Measurements from ENCODE around the gene TLL1. TPM values are rescaled to one million over a fixed set of nuclear protein-coding genes. Genes with fewer than 3 reads are reported as not detected.
A peak's percentile ranks its signal among the peaks of the same experiment; 100 is the strongest.

Gene TLL1
- polyA plus RNA-seq, 1 donor from 2014 or later, result not detected

- Mint-ChIP-seq H3K4me1 (no peaks in the 10 kb centered on the region), H3K9me3 (peaks cover 0 to 2% (median 0%) of the 10 kb centered on the region in 3 donors), H3K27ac (no peak overlapping the region), H3K27me3 (no peaks in the 10 kb centered on the region), H3K36me3 (no peaks in the 10 kb centered on the region), H3K4me3 (no peak overlapping the region)
These were observed 214.5 kb downstream of the TLL1 start for GRCh38 chr4:166087569-166087968.

GRCh38 chr4:166088576-166088975 lies 215.5 kb downstream of the TLL1 start:
- H3K9me3 Mint-ChIP-seq, result peaks cover 0 to 2% (median 0%) of the 10 kb centered on the region in 3 donors
- no peaks in the 10 kb centered on the region for H3K4me1 Mint-ChIP-seq
- H3K4me3 Mint-ChIP-seq, result no peak overlapping the region

GRCh38 chr4:166091146-166091545 lies 218.1 kb downstream of the TLL1 start:
- no peak overlapping the region for H3K4me3 Mint-ChIP-seq
- H3K27ac Mint-ChIP-seq, result no peak overlapping the region
- H3K36me3 Mint-ChIP-seq, result no peaks in the 10 kb centered on the region
- H3K9me3 Mint-ChIP-seq, result no peaks in the 10 kb centered on the region
- H3K4me1 Mint-ChIP-seq, result no peaks in the 10 kb centered on the region
- no peaks in the 10 kb centered on the region for H3K27me3 Mint-ChIP-seq

More at GRCh38 chr4:166088576-166088975, 215.5 kb downstream of the TLL1 start:
- Mint-ChIP-seq H3K36me3 (no peaks in the 10 kb centered on the region), H3K27ac (no peak overlapping the region), H3K27me3 (no peaks in the 10 kb centered on the region)

GRCh38 chr4:166091912-166092510 lies 219.0 kb downstream of the TLL1 start:
- Mint-ChIP-seq H3K27me3 (no peaks in the 10 kb centered on the region), H3K9me3 (no peaks in the 10 kb centered on the region), H3K4me3 (no peak overlapping the region), H3K36me3 (no peaks in the 10 kb centered on the region), H3K27ac (no peak overlapping the region), H3K4me1 (no peaks in the 10 kb centered on the region)

GRCh38 chr4:166092797-166093290 lies 219.8 kb downstream of the TLL1 start:
- no peaks in the 10 kb centered on the region for H3K9me3 Mint-ChIP-seq
- no peaks in the 10 kb centered on the region for H3K27me3 Mint-ChIP-seq
- H3K36me3 Mint-ChIP-seq, result no peaks in the 10 kb centered on the region
- H3K4me3 Mint-ChIP-seq, result no peak overlapping the region
- H3K4me1 Mint-ChIP-seq, result no peaks in the 10 kb centered on the region
- H3K27ac Mint-ChIP-seq, result no peak overlapping the region

- no peaks in the 10 kb centered on the region for H3K36me3 Mint-ChIP-seq
- H3K27ac Mint-ChIP-seq, result no peak overlapping the region
- H3K4me1 Mint-ChIP-seq, result no peaks in the 10 kb centered on the region
- H3K27me3 Mint-ChIP-seq, result no peaks in the 10 kb centered on the region
- peaks cover 0 to 5% (median 5%) of the 10 kb centered on the region in 3 donors for H3K9me3 Mint-ChIP-seq
- no peak overlapping the region for H3K4me3 Mint-ChIP-seq
These were observed 231.6 kb downstream of the TLL1 start for GRCh38 chr4:166104623-166105022.

- Mint-ChIP-seq H3K27me3 (no peaks in the 10 kb centered on the region), H3K9me3 (peaks cover 0 to 4% (median 1%) of the 10 kb centered on the region in 3 donors), H3K36me3 (no peaks in the 10 kb centered on the region), H3K27ac (no peak overlapping the region), H3K4me3 (no peak overlapping the region), H3K4me1 (no peaks in the 10 kb centered on the region)
These were observed 248.9 kb downstream of the TLL1 start for GRCh38 chr4:166121897-166122296.

GRCh38 chr4:166123546-166123945 lies 250.5 kb downstream of the TLL1 start:
- Mint-ChIP-seq H3K4me3 (peak overlapping the region in 1 of 4 donors; percentile 44), H3K9me3 (peaks cover 0 to 4% (median 1%) of the 10 kb centered on the region in 3 donors), H3K27ac (no peak overlapping the region), H3K4me1 (no peaks in the 10 kb centered on the region), H3K36me3 (no peaks in the 10 kb centered on the region), H3K27me3 (no peaks in the 10 kb centered on the region)

GRCh38 chr4:166128403-166128802 lies 255.4 kb downstream of the TLL1 start:
- H3K4me3 Mint-ChIP-seq, result no peak overlapping the region
- no peaks in the 10 kb centered on the region for H3K4me1 Mint-ChIP-seq
- H3K27ac Mint-ChIP-seq, result no peak overlapping the region
- H3K27me3 Mint-ChIP-seq, result no peaks in the 10 kb centered on the region
- no peaks in the 10 kb centered on the region for H3K36me3 Mint-ChIP-seq
- H3K9me3 Mint-ChIP-seq, result peaks cover 2 to 19% (median 9%) of the 10 kb centered on the region in 3 donors

- Mint-ChIP-seq H3K4me1 (no peaks in the 10 kb centered on the region), H3K36me3 (no peaks in the 10 kb centered on the region), H3K4me3 (no peak overlapping the region), H3K27ac (no peak overlapping the region), H3K9me3 (peaks cover 2 to 15% (median 7%) of the 10 kb centered on the region in 3 donors), H3K27me3 (no peaks in the 10 kb centered on the region)
These were observed 261.2 kb downstream of the TLL1 start for GRCh38 chr4:166134285-166134684.

GRCh38 chr4:166140951-166141350 lies 267.9 kb downstream of the TLL1 start:
- no peak overlapping the region for H3K4me3 Mint-ChIP-seq
- no peaks in the 10 kb centered on the region for H3K27me3 Mint-ChIP-seq
- H3K36me3 Mint-ChIP-seq, result no peaks in the 10 kb centered on the region
- H3K9me3 Mint-ChIP-seq, result no peaks in the 10 kb centered on the region
- no peak overlapping the region for H3K27ac Mint-ChIP-seq
- H3K4me1 Mint-ChIP-seq, result no peaks in the 10 kb centered on the region

- Mint-ChIP-seq H3K9me3 (no peaks in the 10 kb centered on the region), H3K27me3 (no peaks in the 10 kb centered on the region), H3K4me3 (no peak overlapping the region), H3K27ac (no peak overlapping the region), H3K36me3 (no peaks in the 10 kb centered on the region), H3K4me1 (no peaks in the 10 kb centered on the region)
These were observed 270.2 kb downstream of the TLL1 start for GRCh38 chr4:166143227-166143626.

- Mint-ChIP-seq H3K4me1 (no peaks in the 10 kb centered on the region), H3K9me3 (no peaks in the 10 kb centered on the region), H3K36me3 (no peaks in the 10 kb centered on the region)
These were observed 271.6 kb downstream of the TLL1 start for GRCh38 chr4:166144607-166145006.

GRCh38 chr4:166146806-166147540 lies 273.9 kb downstream of the TLL1 start:
- no peaks in the 10 kb centered on the region for H3K27me3 Mint-ChIP-seq

More at GRCh38 chr4:166144607-166145006, 271.6 kb downstream of the TLL1 start:
- Mint-ChIP-seq H3K27me3 (no peaks in the 10 kb centered on the region), H3K4me3 (no peak overlapping the region), H3K27ac (no peak overlapping the region)

More at GRCh38 chr4:166146806-166147540, 273.9 kb downstream of the TLL1 start:
- H3K27ac Mint-ChIP-seq, result no peak overlapping the region
- H3K4me3 Mint-ChIP-seq, result no peak overlapping the region
- no peaks in the 10 kb centered on the region for H3K36me3 Mint-ChIP-seq
- H3K4me1 Mint-ChIP-seq, result no peaks in the 10 kb centered on the region
- H3K9me3 Mint-ChIP-seq, result no peaks in the 10 kb centered on the region

Data from IgD-negative memory B cell (primary cell).